ENCODE data around the gene LRP8. TPM values are rescaled to one million over a fixed set of nuclear protein-coding genes. Genes with fewer than 3 reads are reported as not detected.

The LRP8 gene
- total RNA-seq, 1 donor from 2014 or later: 8.4 TPM

GRCh38 chr1:53343831-53344668 is 16.2 kb upstream of the LRP8 start:
- no peak for FAIRE-seq
- no peak overlapping the region for H3K4me3 ChIP-seq (ENCODE audit: low read depth, low read length)
- DNase-seq (ENCODE audit: low read depth): no peak
- H3K27me3 ChIP-seq (ENCODE audit: control insufficient read depth, insufficient read depth, low read length): no peaks in the 10 kb centered on the region
- H3K36me3 ChIP-seq (ENCODE audit: control insufficient read depth, insufficient read depth, low read length): no peaks in the 10 kb centered on the region
- no peak for TF ChIP-seq CTCF (IDR thresholded peaks at IDR 0.05; ENCODE audit: insufficient read depth, low read length, severe bottlenecking)

- no peaks in the 10 kb centered on the region for H3K27me3 ChIP-seq (ENCODE audit: control insufficient read depth, insufficient read depth, low read length)
- TF ChIP-seq CTCF (IDR thresholded peaks at IDR 0.05; ENCODE audit: insufficient read depth, low read length, severe bottlenecking): no peak
- H3K4me3 ChIP-seq (ENCODE audit: low read depth, low read length): no peak overlapping the region
- no peaks in the 10 kb centered on the region for H3K36me3 ChIP-seq (ENCODE audit: control insufficient read depth, insufficient read depth, low read length)
- FAIRE-seq (peak; percentile 28), DNase-seq (ENCODE audit: low read depth) (no peak)
Observed at GRCh38 chr1:53342735-53343470, 15.0 kb upstream of the LRP8 start.

DNA sequence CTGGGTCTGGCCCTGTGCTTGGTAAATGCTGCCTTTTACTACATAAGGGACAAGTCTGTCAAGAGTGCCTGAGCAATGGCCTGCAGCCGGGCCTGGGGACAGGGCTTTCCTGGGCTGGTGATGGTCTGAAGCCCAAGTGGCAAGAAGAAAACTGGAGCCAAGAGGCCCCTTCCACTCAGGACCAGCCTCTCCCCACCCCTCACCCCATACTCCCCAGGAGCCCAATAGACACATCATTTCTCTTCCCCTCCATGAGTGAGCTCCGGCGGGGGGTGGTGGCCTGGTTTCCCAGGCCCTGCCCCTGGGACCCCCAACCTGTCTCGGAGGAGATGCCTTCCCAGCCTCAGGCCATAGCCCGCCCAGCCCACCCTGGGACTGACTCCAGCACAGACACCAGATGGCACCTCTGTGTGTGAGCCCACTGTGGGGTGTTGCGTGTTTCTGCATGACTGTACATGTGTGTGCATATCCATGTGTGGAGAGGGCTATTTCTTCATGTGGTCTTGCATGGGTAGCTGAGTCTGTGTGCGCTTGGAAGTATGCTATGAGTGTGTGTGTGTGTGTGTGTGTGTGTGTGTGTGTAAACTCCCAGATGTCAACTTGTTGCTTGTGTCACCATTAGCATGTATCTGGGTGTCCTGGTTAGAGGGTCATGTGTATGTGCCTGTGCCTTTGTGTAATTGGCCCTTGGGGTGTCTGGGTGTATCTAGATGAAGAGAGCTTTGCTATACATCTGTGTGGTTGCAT is 14.3 kb upstream of the LRP8 start:
- no peak for TF ChIP-seq CTCF (IDR thresholded peaks at IDR 0.05; ENCODE audit: insufficient read depth, low read length, severe bottlenecking)
- Histone ChIP-seq H3K36me3 (ENCODE audit: control insufficient read depth, insufficient read depth, low read length) (no peaks in the 10 kb centered on the region), H3K4me3 (ENCODE audit: low read depth, low read length) (no peak overlapping the region), H3K27me3 (ENCODE audit: control insufficient read depth, insufficient read depth, low read length) (no peaks in the 10 kb centered on the region)
- DNase-seq (ENCODE audit: low read depth) (no peak), FAIRE-seq (no peak)

DNA sequence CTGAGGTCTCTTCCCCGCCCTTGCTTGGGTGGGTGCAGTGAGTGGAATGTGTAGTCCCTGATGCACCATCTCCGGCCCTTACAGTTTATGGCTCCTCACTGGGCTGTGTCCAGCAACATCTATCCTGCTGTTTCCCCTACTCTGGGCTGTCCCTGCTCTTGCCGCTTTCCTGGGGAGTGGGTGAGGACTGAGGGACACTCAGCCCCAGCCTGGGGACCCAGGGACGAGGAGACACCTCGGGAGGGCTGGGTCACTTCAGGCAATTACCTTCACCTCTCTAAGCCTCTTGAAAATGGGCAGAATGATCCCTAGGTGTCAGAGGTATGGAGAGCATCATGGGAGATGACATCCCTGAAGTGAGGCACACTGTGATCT is 13.6 kb upstream of the LRP8 start:
- no peak for TF ChIP-seq CTCF (IDR thresholded peaks at IDR 0.05; ENCODE audit: insufficient read depth, low read length, severe bottlenecking)
- DNase-seq (ENCODE audit: low read depth): no peak
- no peak for FAIRE-seq

GRCh38 chr1:53340660-53341520 is 13.0 kb upstream of the LRP8 start:
- no peak overlapping the region for H3K4me3 ChIP-seq (ENCODE audit: low read depth, low read length)
- DNase-seq (ENCODE audit: low read depth) (no peak), FAIRE-seq (peak; percentile 32)
- TF ChIP-seq CTCF (IDR thresholded peaks at IDR 0.05; ENCODE audit: insufficient read depth, low read length, severe bottlenecking): no peak
- no peaks in the 10 kb centered on the region for H3K27me3 ChIP-seq (ENCODE audit: control insufficient read depth, insufficient read depth, low read length)
- H3K36me3 ChIP-seq (ENCODE audit: control insufficient read depth, insufficient read depth, low read length): no peaks in the 10 kb centered on the region

More for the DNA sequence above, 13.6 kb upstream of the LRP8 start:
- no peaks in the 10 kb centered on the region for H3K27me3 ChIP-seq (ENCODE audit: control insufficient read depth, insufficient read depth, low read length)
- H3K4me3 ChIP-seq (ENCODE audit: low read depth, low read length): no peak overlapping the region
- H3K36me3 ChIP-seq (ENCODE audit: control insufficient read depth, insufficient read depth, low read length): no peaks in the 10 kb centered on the region

Data from bronchial epithelial cell (primary cell).